Panc1 (cell line): ENCODE measurements around the gene EPX. TPM values are rescaled to one million over a fixed set of nuclear protein-coding genes. Genes with fewer than 3 reads are reported as not detected.
A peak's percentile ranks its signal among the peaks of the same experiment; 100 is the strongest.

ENCODE experiments used
- ATAC-seq: fragments of 200-7000 bp; cut with Tn5 transposase; 2 replicates; pipeline ENCODE4 v1.9.1; 2020; ENCODE audit warnings: mild to moderate bottlenecking, moderate library complexity
- BruUV-seq: library from RNA; stranded (reverse); fragments of 400-500 nt; replicated peaks from 2 replicates; lab custom pipeline; 2021; lab: Mats Ljungman, UMichigan
- CTCF ChIA-PET: fragments of 300-600 bp; sonication (Branson Sonifier 250); formaldehyde crosslinking; loops from one replicate; lab custom pipeline; 2022; ENCODE audit warnings: antibody characterized with exemption; lab: Charles Lee
- POLR2A ChIA-PET: fragments of 300-600 bp; sonication (Branson Sonifier 250); formaldehyde crosslinking; loops from one replicate; lab custom pipeline; 2022; ENCODE audit warnings: antibody characterized with exemption; lab: Charles Lee
- DNase-seq: peaks from one replicate; pipeline ENCODE4 v3.0.0-alpha.2; 2010; ENCODE audit warnings: low read depth, low spot score
- H3K27ac ChIP-seq: 2 replicates; pipeline ENCODE4 v1.5.1; 2011; ENCODE audit warnings: mild to moderate bottlenecking, low read length, inconsistent platforms
- H3K27me3 ChIP-seq: fragments of 200-500 bp; sonication (Bioruptor generic); 2 replicates; pipeline ENCODE4 v1.6.0; 2014; ENCODE audit warnings: low read length, inconsistent platforms; ENCODE audit not compliant: control insufficient read depth, insufficient read depth
- H3K36me3 ChIP-seq: fragments of 200-500 bp; sonication (Bioruptor generic); 2 replicates; pipeline ENCODE4 v1.5.1; 2014; ENCODE audit warnings: inconsistent platforms, mild to moderate bottlenecking, low read length, moderate library complexity; ENCODE audit not compliant: control insufficient read depth, insufficient read depth
- H3K4me1 ChIP-seq: 2 replicates; pipeline ENCODE4 v1.5.1; 2011; ENCODE audit warnings: inconsistent platforms, mild to moderate bottlenecking, low read length, moderate library complexity; ENCODE audit not compliant: control insufficient read depth, insufficient read depth
- H3K4me3 ChIP-seq, 2 experiments: 2 replicates each; pipeline ENCODE4 v1.5.1; 2011 to 2012; ENCODE audit warnings: low read depth in 2 of 2, low read length in 2 of 2, mild to moderate bottlenecking in 2 of 2, inconsistent platforms in 1 of 2, moderate library complexity in 1 of 2
- H3K9me3 ChIP-seq: fragments of 200-500 bp; sonication (Bioruptor generic); 2 replicates; pipeline ENCODE4 v1.5.1; 2014; ENCODE audit warnings: low read depth, mild to moderate bottlenecking, inconsistent platforms, low read length, moderate library complexity; ENCODE audit not compliant: control insufficient read depth, insufficient read depth
- CTCF ChIP-seq: fragments of 450-650 bp; IDR thresholded peaks from 2 replicates; pipeline ENCODE4 v1.5.1; 2017; ENCODE audit warnings: mild to moderate bottlenecking
- POLR2AphosphoS5 ChIP-seq: IDR thresholded peaks from 2 replicates; pipeline ENCODE4 v1.6.1; 2012; ENCODE audit warnings: mild to moderate bottlenecking, low read depth, low read length, moderate library complexity
- REST ChIP-seq, 2 experiments: IDR thresholded peaks; 2 replicates each; pipeline ENCODE4 v1.6.1; 2011 to 2012; ENCODE audit warnings: low read depth in 2 of 2, control low read depth in 1 of 2, low read length in 1 of 2, mild to moderate bottlenecking in 1 of 2, moderate library complexity in 1 of 2; ENCODE audit not compliant: insufficient read depth in 1 of 2
- SIN3A ChIP-seq: IDR thresholded peaks from 2 replicates; pipeline ENCODE4 v1.6.1; 2012; ENCODE audit warnings: low read depth, mild to moderate bottlenecking, low read length, moderate library complexity, borderline replicate concordance; ENCODE audit not compliant: insufficient read depth
- TCF7L2 ChIP-seq: IDR thresholded peaks from 2 replicates; pipeline ENCODE4 v1.6.1; 2011; ENCODE audit warnings: mild to moderate bottlenecking, low read depth, low read length, inconsistent platforms
- in situ Hi-C: cut with HindIII; loops from 2 replicates; pipeline ENCODE4 v1.10.0; 2016; ENCODE audit warnings: low sequenced_read_pairs, low pct_unique_long_range_greater_than_20kb
- intact Hi-C: fragments of 100-400 bp; cut with micrococcal nuclease; formaldehyde crosslinking; loops from one replicate; pipeline ENCODE4 v1.10.0; 2022; ENCODE audit not compliant: unreplicated experiment
- total RNA-seq: library from RNA; stranded (reverse); gene quantifications from one replicate; pipeline ENCODE4 v1.2.1, GENCODE V29; 2021; ENCODE audit not compliant: unreplicated experiment

The EPX gene
- total RNA-seq, 1 experiment from 2014 or later, result not detected

GRCh38 chr17:58248955-58249269 is 56.4 kb downstream of the EPX start:
- ChIA-PET CTCF (no interaction called here), POLR2A (no interaction called here)
- no peak overlapping the region for H3K4me3 ChIP-seq
- H3K27ac ChIP-seq, result no peak overlapping the region
- H3K4me1 ChIP-seq, result no peaks in the 10 kb centered on the region
- intact Hi-C loops (no loop called here), in situ Hi-C loops (no loop called here)
- no peaks in the 10 kb centered on the region for H3K36me3 ChIP-seq
- H3K9me3 ChIP-seq, result no peaks in the 10 kb centered on the region
- H3K27me3 ChIP-seq, result no peaks in the 10 kb centered on the region
- BruUV-seq, result no TSS peak
- TF ChIP-seq CTCF, result no peak
- no peak for TF ChIP-seq TCF7L2
- TF ChIP-seq REST (IDR thresholded peaks at IDR 0.05; ENCODE audit: insufficient read depth in 1 of 2, low read depth in 2 of 2, low read length in 1 of 2), result no peak
- TF ChIP-seq SIN3A, result no peak
- no peak for TF ChIP-seq POLR2AphosphoS5
- DNase-seq (no peak), ATAC-seq (no peak)

- in situ Hi-C loops (no loop called here), intact Hi-C loops (no loop called here)
- Histone ChIP-seq H3K36me3 (no peaks in the 10 kb centered on the region), H3K4me1 (no peaks in the 10 kb centered on the region), H3K27me3 (peaks cover 2% of the 10 kb centered on the region; the same call in 1 of the 2 replicates), H3K27ac (no peak overlapping the region), H3K9me3 (no peaks in the 10 kb centered on the region), H3K4me3 (peak overlapping the region; percentile 27 to 39)
- CTCF ChIA-PET, result interaction anchor here (0.5 to 1.0 kb wide), 4 partner anchors 33 to 190 kb away, joined by 3 to 4 read pairs (median 3); no protein-coding TSS in a partner anchor
- POLR2A ChIA-PET, result no interaction called here
- DNase-seq (peak; percentile 20), ATAC-seq (peak; percentile 86)
- no peak for TF ChIP-seq POLR2AphosphoS5
- no peak for TF ChIP-seq TCF7L2
- peak; percentile 93 for TF ChIP-seq CTCF
- no peak for TF ChIP-seq SIN3A
- no peak for TF ChIP-seq REST (IDR thresholded peaks at IDR 0.05; ENCODE audit: insufficient read depth in 1 of 2, low read depth in 2 of 2, low read length in 1 of 2)
- BruUV-seq, result no TSS peak
Observed at GRCh38 chr17:58249270-58250133, 57.0 kb downstream of the EPX start.
